ENCODE measurements around the gene COQ8A.

Gene COQ8A

GRCh38 chr1:227010645-227011044, 70.6 kb downstream of the COQ8A start:
- no peak for TF ChIP-seq CTCF (IDR thresholded peaks at IDR 0.05; ENCODE audit: low read length, missing control alignments)
- H3K4me3 ChIP-seq (replicated peaks; ENCODE audit: low read depth, low read length), result no peak overlapping the region
- no peak for DNase-seq (ENCODE audit: low read depth)

- no peak for TF ChIP-seq CTCF (IDR thresholded peaks at IDR 0.05; ENCODE audit: low read length, missing control alignments)
- no peak for DNase-seq (ENCODE audit: low read depth)
- no peak overlapping the region for H3K4me3 ChIP-seq (replicated peaks; ENCODE audit: low read depth, low read length)
These were observed 76.9 kb downstream of the COQ8A start for GRCh38 chr1:227016990-227017389.

GRCh38 chr1:227032396-227032795, 92.3 kb downstream of the COQ8A start:
- TF ChIP-seq CTCF (IDR thresholded peaks at IDR 0.05; ENCODE audit: low read length, missing control alignments), result no peak

GRCh38 chr1:227033880-227034279, 93.8 kb downstream of the COQ8A start:
- TF ChIP-seq CTCF (IDR thresholded peaks at IDR 0.05; ENCODE audit: low read length, missing control alignments), result no peak

More at GRCh38 chr1:227032396-227032795, 92.3 kb downstream of the COQ8A start:
- no peak overlapping the region for H3K4me3 ChIP-seq (replicated peaks; ENCODE audit: low read depth, low read length)
- DNase-seq (ENCODE audit: low read depth), result no peak

GRCh38 chr1:227035316-227035715, 95.2 kb downstream of the COQ8A start:
- no peak for DNase-seq (ENCODE audit: low read depth)
- no peak overlapping the region for H3K4me3 ChIP-seq (replicated peaks; ENCODE audit: low read depth, low read length)
- no peak for TF ChIP-seq CTCF (IDR thresholded peaks at IDR 0.05; ENCODE audit: low read length, missing control alignments)

More at GRCh38 chr1:227033880-227034279, 93.8 kb downstream of the COQ8A start:
- DNase-seq (ENCODE audit: low read depth), result no peak
- no peak overlapping the region for H3K4me3 ChIP-seq (replicated peaks; ENCODE audit: low read depth, low read length)

GRCh38 chr1:227037121-227037520, 97.0 kb downstream of the COQ8A start:
- TF ChIP-seq CTCF (IDR thresholded peaks at IDR 0.05; ENCODE audit: low read length, missing control alignments), result no peak
- no peak overlapping the region for H3K4me3 ChIP-seq (replicated peaks; ENCODE audit: low read depth, low read length)
- no peak for DNase-seq (ENCODE audit: low read depth)

Measured in fibroblast of pulmonary artery (primary cell).